T47D (cell line): ENCODE data around the gene HSD3B1.

Experiments
- DNase-seq, 2 experiments: peaks; one replicate each; pipeline versions ENCODE4 v3.0.0 to v3.0.0-alpha.2; 2011 to 2012; ENCODE audit warnings: low read depth in 1 of 2, low spot score in 1 of 2
- JUND ChIP-seq: IDR thresholded peaks from 2 replicates; pipeline ENCODE4 v1.6.1; 2012; ENCODE audit warnings: low read depth
- in situ Hi-C: cut with HindIII; loops from 2 replicates; pipeline ENCODE4 v1.10.0; 2016; ENCODE audit warnings: low sequenced_read_pairs, low pct_unique_long_range_greater_than_20kb

HSD3B1 gene

GRCh38 chr1:119477710-119478109 lies 29.3 kb upstream of the HSD3B1 start:
- DNase-seq: no peak
- no peak for TF ChIP-seq JUND
- in situ Hi-C loops: no loop called here

- DNase-seq: no peak
- TF ChIP-seq JUND: no peak
- in situ Hi-C loops: no loop called here
Measured at GRCh38 chr1:119480175-119480574, 26.8 kb upstream of the HSD3B1 start.

GRCh38 chr1:119481951-119482350 lies 25.1 kb upstream of the HSD3B1 start:
- no peak for TF ChIP-seq JUND
- in situ Hi-C loops: no loop called here
- DNase-seq: no peak

GRCh38 chr1:119482517-119483425 lies 24.2 kb upstream of the HSD3B1 start:
- DNase-seq: no peak
- TF ChIP-seq JUND: no peak

GRCh38 chr1:119483441-119484200 lies 23.4 kb upstream of the HSD3B1 start:
- in situ Hi-C loops: no loop called here
- TF ChIP-seq JUND: no peak
- DNase-seq: no peak

More at GRCh38 chr1:119482517-119483425, 24.2 kb upstream of the HSD3B1 start:
- in situ Hi-C loops: no loop called here

- DNase-seq: no peak
- TF ChIP-seq JUND: no peak
- in situ Hi-C loops: no loop called here
Measured at GRCh38 chr1:119485201-119485600, 21.8 kb upstream of the HSD3B1 start.

GRCh38 chr1:119488216-119488615 lies 18.8 kb upstream of the HSD3B1 start:
- in situ Hi-C loops: no loop called here
- DNase-seq: no peak
- TF ChIP-seq JUND: no peak

- TF ChIP-seq JUND: no peak
- no peak for DNase-seq
- in situ Hi-C loops: no loop called here
Measured at GRCh38 chr1:119489201-119489600, 17.8 kb upstream of the HSD3B1 start.

- no peak for DNase-seq
- no peak for TF ChIP-seq JUND
- in situ Hi-C loops: no loop called here
Measured at GRCh38 chr1:119490925-119491324, 16.1 kb upstream of the HSD3B1 start.

- in situ Hi-C loops: no loop called here
- no peak for TF ChIP-seq JUND
- no peak for DNase-seq
Measured at GRCh38 chr1:119492763-119493162, 14.2 kb upstream of the HSD3B1 start.

- in situ Hi-C loops: no loop called here
- no peak for TF ChIP-seq JUND
- no peak for DNase-seq
Measured at GRCh38 chr1:119504831-119505230, 2.2 kb upstream of the HSD3B1 start.

- no peak for DNase-seq
- in situ Hi-C loops: no loop called here
- TF ChIP-seq JUND: no peak
Measured at GRCh38 chr1:119510046-119510445, 3.0 kb downstream of the HSD3B1 start.

GRCh38 chr1:119515221-119515620 lies 8.2 kb downstream of the HSD3B1 start:
- no peak for TF ChIP-seq JUND
- DNase-seq: no peak
- in situ Hi-C loops: no loop called here

- TF ChIP-seq JUND: no peak
- in situ Hi-C loops: no loop called here
Measured at GRCh38 chr1:119516247-119516646, 9.2 kb downstream of the HSD3B1 start.

More at GRCh38 chr1:119516247-119516646, 9.2 kb downstream of the HSD3B1 start:
- DNase-seq: no peak
